HFF-Myc (cell line): ENCODE data around the gene MYOF.

Source experiments
- DNase-seq: peaks from one replicate; pipeline ENCODE4 v3.0.0-alpha.2; 2011; ENCODE audit warnings: low read depth; ENCODE audit errors: extremely low read depth
- H3K4me3 ChIP-seq: replicated peaks from 2 replicates; pipeline ENCODE4 v1.5.1; 2011; ENCODE audit warnings: low read depth, mild to moderate bottlenecking, control low read depth, low read length
- CTCF ChIP-seq: IDR thresholded peaks from 2 replicates; pipeline ENCODE4 v1.5.1; 2012; ENCODE audit warnings: mild to moderate bottlenecking, low read depth, low read length, control low read depth; ENCODE audit errors: missing control alignments

The MYOF gene

GRCh38 chr10:93393211-93393610, 88.9 kb downstream of the MYOF start:
- H3K4me3 ChIP-seq = no peak overlapping the region
- no peak for TF ChIP-seq CTCF
- no peak for DNase-seq

GRCh38 chr10:93392121-93392520, 90.0 kb downstream of the MYOF start:
- TF ChIP-seq CTCF = no peak
- no peak for DNase-seq
- H3K4me3 ChIP-seq = no peak overlapping the region

GRCh38 chr10:93390306-93391090, 91.6 kb downstream of the MYOF start:
- TF ChIP-seq CTCF = no peak
- DNase-seq = no peak

GRCh38 chr10:93386631-93387369, 95.3 kb downstream of the MYOF start:
- H3K4me3 ChIP-seq = no peak overlapping the region
- DNase-seq = no peak

More at GRCh38 chr10:93390306-93391090, 91.6 kb downstream of the MYOF start:
- H3K4me3 ChIP-seq = no peak overlapping the region

GRCh38 chr10:93385345-93385744, 96.8 kb downstream of the MYOF start:
- TF ChIP-seq CTCF = no peak
- no peak overlapping the region for H3K4me3 ChIP-seq
- no peak for DNase-seq

More at GRCh38 chr10:93386631-93387369, 95.3 kb downstream of the MYOF start:
- no peak for TF ChIP-seq CTCF

- DNase-seq = no peak
- no peak for TF ChIP-seq CTCF
- H3K4me3 ChIP-seq = no peak overlapping the region
Measured at GRCh38 chr10:93384006-93384405, 98.1 kb downstream of the MYOF start.
